ENCODE data around the gene DHRSX.

DNA sequence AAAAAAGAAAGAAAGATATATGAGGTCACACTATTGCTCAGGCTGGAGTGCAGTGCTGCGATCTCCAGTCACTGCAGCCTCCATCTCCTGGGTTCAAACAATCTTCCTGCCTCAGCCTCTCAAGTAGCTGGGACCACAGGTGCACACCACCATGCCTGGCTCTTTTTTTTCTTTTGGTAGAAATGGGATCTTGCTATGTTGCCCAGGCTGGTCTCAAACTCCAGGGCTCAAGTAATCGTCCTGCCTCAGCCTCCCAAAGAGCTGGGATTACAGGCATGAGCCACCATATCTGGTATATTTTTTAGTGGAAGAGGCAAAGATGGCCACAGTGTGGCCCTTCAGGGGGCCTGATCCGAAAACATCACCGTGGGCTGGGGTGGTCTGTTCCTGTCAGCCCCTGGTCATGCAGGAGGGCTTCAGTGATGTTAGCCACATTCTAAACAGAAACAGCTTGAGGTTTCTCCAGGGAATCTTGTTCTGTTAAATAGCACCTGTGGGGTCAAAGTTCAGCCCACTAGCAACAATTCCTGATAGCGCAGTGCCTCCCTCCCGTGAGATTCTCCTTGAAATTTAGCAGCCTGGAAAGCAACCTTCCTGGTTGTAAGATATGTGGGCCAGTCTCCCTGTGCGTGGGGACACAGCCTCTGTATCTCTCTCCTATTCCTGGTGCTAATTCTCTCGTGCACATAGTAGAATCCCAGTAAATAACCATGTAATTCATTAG, 7.3 kb upstream of the DHRSX start:
- TF ChIP-seq GATA2 (IDR thresholded peaks at IDR 0.05; ENCODE audit: low read depth, low read length) (no peak), GATA3 (IDR thresholded peaks at IDR 0.05; ENCODE audit: low read depth, low read length) (no peak)

Data from SH-SY5Y (cell line).